Measurements from ENCODE around the gene WBP1. TPM values are rescaled to one million over a fixed set of nuclear protein-coding genes. Genes with fewer than 3 reads are reported as not detected.
"Not testable (repeated sequence)": the region's sequence is repeated elsewhere in the genome, so short reads cannot be mapped to it uniquely, and the experiment has no call there.

The WBP1 gene
- total and polyA plus RNA-seq, 10 donors: 39.5 to 84.2 (median 63.6) TPM

DNA sequence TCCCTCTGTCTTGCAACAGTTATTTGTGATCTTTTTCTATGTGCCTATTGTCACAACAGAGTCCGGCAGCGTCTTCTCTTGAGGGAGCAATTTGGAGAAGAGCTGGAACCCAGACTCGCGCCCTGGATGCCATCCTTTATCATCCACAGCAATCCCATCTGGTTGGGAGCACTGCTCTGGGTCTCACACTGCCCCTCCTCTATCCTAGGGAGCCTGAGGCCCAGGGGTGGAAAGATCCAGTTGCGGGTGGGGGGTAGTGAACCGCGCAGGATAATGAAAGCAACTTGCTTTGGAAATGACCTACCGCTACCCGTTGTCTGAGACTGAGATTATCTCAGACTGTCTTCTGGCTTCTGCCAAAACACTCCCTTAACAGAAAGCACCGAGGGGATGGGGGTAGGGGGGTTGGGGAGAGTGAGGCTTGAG, 713 bp downstream of the WBP1 start:
- peak; percentile 78 for DNase-seq
- intact Hi-C loops (cut with DNase I; ENCODE audit: low total_unique reads): no loop called here
- Histone ChIP-seq H3K9me3 (no peaks in the 10 kb centered on the region), H3K4me1 (peaks cover 33 to 74% (median 50%) of the 10 kb centered on the region in 6 donors), H3K36me3 (peaks cover 0 to 35% (median 20%) of the 10 kb centered on the region in 6 donors), H3K4me3 (peak overlapping the region; percentile 55 to 91 (median 72)), H3K27ac (peak overlapping the region; percentile 77 to 100 (median 98)), H3K27me3 (replicated peaks in 1 of 7) (no peaks in the 10 kb centered on the region)
- TF ChIP-seq POLR2A (IDR thresholded peaks at IDR 0.05) (no peak), POLR2AphosphoS5 (IDR thresholded peaks at IDR 0.05) (no peak)
- TF ChIP-seq, protein P1, sequence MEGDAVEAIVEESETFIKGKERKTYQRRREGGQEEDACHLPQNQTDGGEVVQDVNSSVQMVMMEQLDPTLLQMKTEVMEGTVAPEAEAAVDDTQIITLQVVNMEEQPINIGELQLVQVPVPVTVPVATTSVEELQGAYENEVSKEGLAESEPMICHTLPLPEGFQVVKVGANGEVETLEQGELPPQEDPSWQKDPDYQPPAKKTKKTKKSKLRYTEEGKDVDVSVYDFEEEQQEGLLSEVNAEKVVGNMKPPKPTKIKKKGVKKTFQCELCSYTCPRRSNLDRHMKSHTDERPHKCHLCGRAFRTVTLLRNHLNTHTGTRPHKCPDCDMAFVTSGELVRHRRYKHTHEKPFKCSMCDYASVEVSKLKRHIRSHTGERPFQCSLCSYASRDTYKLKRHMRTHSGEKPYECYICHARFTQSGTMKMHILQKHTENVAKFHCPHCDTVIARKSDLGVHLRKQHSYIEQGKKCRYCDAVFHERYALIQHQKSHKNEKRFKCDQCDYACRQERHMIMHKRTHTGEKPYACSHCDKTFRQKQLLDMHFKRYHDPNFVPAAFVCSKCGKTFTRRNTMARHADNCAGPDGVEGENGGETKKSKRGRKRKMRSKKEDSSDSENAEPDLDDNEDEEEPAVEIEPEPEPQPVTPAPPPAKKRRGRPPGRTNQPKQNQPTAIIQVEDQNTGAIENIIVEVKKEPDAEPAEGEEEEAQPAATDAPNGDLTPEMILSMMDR (IDR thresholded peaks at IDR 0.05 in 8 of 11, conservative IDR thresholded peaks at IDR 0.05 in 3 of 11): no peak
- WGBS, 5 donors: 5 to 11% (median 6%) methylated on average over 10 of the region's 10 CpGs

DNA sequence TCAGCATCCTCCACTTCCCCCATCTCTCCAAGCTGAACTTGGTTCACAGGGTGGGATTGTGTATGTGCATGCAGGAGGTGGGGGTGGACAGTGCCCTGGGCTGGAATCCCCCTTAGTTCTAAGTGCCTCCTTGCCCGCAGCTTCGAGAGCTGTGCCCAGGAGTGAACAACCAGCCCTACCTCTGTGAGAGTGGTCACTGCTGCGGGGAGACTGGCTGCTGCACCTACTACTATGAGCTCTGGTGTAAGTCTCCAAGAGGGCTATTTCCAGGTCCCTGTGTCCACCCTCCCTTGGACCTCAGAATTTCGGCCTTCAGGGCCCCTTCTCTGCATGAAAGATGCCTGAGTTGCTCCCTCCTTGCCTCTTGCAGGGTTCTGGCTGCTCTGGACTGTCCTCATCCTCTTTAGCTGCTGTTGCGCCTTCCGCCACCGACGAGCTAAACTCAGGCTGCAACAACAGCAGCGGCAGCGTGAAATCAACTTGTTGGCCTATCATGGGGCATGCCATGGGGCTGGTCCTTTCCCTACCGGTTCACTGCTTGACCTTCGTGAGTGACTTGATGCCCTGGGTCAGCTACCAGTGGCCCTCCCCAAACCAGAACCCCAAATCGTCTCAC, 1.4 kb downstream of the WBP1 start:
- H3K27ac ChIP-seq: peak overlapping the region in 3 of 8 donors; percentile 95 to 100 (median 99)

DNA sequence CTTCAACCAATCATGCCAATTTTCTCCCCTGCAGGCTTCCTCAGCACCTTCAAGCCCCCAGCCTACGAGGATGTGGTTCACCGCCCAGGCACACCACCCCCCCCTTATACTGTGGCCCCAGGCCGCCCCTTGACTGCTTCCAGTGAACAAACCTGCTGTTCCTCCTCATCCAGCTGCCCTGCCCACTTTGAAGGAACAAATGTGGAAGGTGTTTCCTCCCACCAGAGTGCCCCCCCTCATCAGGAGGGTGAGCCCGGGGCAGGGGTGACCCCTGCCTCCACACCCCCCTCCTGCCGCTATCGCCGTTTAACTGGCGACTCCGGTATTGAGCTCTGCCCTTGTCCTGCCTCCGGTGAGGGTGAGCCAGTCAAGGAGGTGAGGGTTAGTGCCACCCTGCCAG, 1.9 kb downstream of the WBP1 start:
- 81 to 90% (median 82%) methylated on average over 9 to 10 of the region's 10 CpGs for WGBS, 5 donors
- H3K4me1 ChIP-seq: peaks cover 38 to 75% (median 52%) of the 10 kb centered on the region in 6 donors
- intact Hi-C loops (cut with DNase I; ENCODE audit: low total_unique reads): not testable (repeated sequence)

More for the DNA sequence above, 1.4 kb downstream of the WBP1 start:
- intact Hi-C loops (cut with DNase I; ENCODE audit: low total_unique reads); H3K9me3 ChIP-seq; H3K27me3 ChIP-seq (replicated peaks in 1 of 7): not testable (repeated sequence)
- 79 to 93% (median 85%) methylated on average over 13 of the region's 13 CpGs for WGBS, 5 donors
- H3K4me1 ChIP-seq: peaks cover 37 to 75% (median 54%) of the 10 kb centered on the region in 6 donors
- peak; percentile 71 for DNase-seq
- H3K4me3 ChIP-seq: peak overlapping the region in 3 of 8 donors; percentile 55 to 91 (median 70)
- H3K36me3 ChIP-seq: peaks cover 0 to 35% (median 20%) of the 10 kb centered on the region in 6 donors
- peak; percentile 55 to 68 (median 55) for TF ChIP-seq POLR2AphosphoS5 (IDR thresholded peaks at IDR 0.05)

DNA sequence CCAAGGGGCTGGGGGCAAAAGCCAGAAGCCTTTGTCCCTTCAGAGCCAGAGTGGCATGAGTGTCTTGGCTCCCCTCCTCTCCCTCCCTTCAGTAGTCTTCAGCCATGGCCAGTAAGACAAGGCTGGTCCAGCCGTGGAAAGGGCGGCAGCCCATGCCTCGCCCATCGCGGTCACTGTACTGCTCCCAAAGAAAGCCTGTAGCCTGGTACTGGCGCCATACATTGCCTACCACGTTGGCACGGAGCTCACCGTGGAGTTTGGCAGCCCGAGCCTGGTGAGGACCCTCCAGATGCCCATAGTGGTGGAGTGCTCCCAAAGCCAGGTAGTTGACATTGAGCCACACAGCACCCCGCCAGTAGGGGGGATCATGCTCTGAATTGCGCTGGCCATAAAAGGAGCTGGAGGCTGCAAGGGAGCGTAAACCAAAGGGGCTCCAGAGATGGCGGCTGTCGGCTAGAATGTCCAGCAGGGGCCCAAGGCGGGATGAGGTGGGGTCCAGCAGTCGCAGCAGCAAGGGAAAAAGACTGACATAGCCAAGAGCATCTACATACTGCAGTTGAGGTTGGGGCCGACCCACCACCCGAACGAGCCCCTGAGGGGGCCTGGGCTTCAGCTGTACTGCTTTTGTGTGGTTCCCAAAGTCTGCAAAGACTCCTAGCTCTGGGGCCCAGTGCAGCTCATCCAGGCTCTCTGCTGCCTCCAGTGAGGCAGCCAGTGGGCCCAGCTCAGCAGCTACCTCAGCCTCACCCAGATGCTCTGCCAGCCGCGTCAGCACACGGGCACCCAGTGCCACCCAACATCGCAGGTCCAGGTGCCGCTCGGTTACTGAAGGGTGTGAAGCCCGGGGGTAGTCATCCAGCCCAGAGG, 3.2 kb downstream of the WBP1 start:
- H3K27ac ChIP-seq: no peak overlapping the region
- H3K27me3 ChIP-seq (replicated peaks in 1 of 7): no peaks in the 10 kb centered on the region
- peaks cover 0 to 35% (median 20%) of the 10 kb centered on the region in 6 donors for H3K36me3 ChIP-seq
- peak; percentile 71 for DNase-seq
- no peak overlapping the region for H3K4me3 ChIP-seq
- H3K4me1 ChIP-seq: peaks cover 26 to 73% (median 47%) of the 10 kb centered on the region in 6 donors
- intact Hi-C loops (cut with DNase I; ENCODE audit: low total_unique reads): no loop called here
- WGBS, 5 donors: 88 to 94% (median 93%) methylated on average over 21 to 27 of the region's 27 CpGs
- TF ChIP-seq, protein P1 (IDR thresholded peaks at IDR 0.05 in 8 of 11, conservative IDR thresholded peaks at IDR 0.05 in 3 of 11): no peak
- TF ChIP-seq POLR2AphosphoS5 (IDR thresholded peaks at IDR 0.05): peak; percentile 2 to 64 (median 52)
- no peaks in the 10 kb centered on the region for H3K9me3 ChIP-seq

More for the DNA sequence above, 1.9 kb downstream of the WBP1 start:
- peaks cover 0 to 35% (median 20%) of the 10 kb centered on the region in 6 donors for H3K36me3 ChIP-seq
- not testable (repeated sequence) for H3K27ac ChIP-seq; H3K9me3 ChIP-seq; H3K27me3 ChIP-seq (replicated peaks in 1 of 7); H3K4me3 ChIP-seq
- peak; percentile 74 for DNase-seq
